GM21576 (cell line): Measurements from ENCODE around the gene CALML4.

Experiments
- ATAC-seq: cut with Tn5 transposase; IDR thresholded peaks from one replicate; pipeline ENCODE4 v1.9.1; 2021; ENCODE audit warnings: mild to moderate bottlenecking, moderate library complexity; ENCODE audit not compliant: unreplicated experiment

CALML4 gene

DNA sequence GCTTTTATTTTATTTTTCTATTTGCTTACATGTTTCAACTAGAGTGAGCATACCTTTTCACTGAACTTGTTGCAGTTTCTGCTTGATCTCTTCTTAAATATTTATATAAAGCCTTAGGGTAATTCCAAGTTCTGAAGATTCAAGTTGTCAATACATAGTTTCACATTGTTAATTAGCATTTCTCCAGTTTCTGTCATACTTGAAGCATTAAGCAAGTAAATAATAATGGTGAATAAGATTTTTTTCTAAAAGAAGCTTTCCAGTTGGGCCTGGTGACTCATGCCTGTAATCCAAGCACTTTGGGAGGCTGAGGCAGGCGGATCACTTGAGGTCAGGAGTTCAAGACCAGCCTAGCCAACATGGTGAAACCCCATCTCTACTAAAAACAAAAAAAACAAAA, 53.9 kb downstream of the CALML4 start:
- no peak for ATAC-seq

DNA sequence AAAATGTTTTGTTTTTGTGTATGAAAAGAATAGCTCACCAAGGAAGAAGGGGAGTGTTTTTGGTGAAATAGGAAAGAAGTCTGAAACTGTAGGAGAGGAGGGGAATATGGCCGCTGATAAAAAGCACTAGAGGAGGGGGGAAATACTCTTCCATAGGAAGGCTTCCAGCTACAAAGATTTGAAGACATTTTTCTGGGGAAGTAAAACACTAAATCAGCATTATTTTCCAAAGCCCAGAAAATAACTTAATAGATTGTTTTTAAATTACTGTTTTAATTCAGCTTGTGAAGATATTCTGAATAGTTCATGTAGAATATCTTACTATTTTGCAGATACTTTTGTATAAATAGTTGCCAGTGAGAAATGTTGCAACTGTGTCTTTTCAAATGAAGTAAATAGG, 54.9 kb downstream of the CALML4 start:
- ATAC-seq, result no peak

DNA sequence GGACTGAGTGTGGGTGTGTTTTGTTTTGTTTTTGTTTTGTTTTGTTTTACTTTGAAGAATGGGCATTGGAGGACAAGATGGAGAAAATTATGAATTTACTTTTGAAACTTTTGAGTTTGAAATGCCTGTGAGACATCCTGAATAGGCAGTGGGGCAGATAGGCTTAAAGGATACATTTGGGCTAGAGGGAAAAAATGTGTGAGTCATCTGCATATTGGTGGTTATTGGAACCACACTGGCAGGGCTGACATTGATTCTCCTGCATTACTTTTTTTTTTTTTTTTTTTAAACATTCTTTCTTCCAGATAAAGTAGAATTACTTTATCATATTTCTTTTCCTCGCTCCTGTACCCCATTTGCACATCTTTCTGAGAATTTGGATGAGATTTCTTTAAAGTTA, 56.1 kb downstream of the CALML4 start:
- no peak for ATAC-seq

DNA sequence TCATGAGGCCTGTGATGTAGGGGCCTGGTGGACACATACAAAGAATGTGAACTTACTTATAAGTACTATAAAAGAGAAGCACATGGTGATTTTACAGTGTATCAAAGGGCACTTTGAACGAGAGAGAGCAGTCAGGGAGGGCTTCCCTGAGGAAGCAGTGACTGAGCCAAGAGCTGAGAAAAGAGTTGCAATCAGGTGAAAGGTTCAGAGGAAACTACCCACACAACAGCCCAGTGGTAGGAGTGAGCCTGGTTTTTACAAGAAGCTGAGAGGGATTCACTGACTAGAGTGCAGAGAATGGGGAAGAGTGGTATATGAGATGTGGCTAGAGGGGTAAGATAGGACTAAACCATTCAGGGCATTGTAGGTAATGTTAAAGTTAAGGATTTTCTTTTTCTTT, 57.1 kb downstream of the CALML4 start:
- no peak for ATAC-seq

DNA sequence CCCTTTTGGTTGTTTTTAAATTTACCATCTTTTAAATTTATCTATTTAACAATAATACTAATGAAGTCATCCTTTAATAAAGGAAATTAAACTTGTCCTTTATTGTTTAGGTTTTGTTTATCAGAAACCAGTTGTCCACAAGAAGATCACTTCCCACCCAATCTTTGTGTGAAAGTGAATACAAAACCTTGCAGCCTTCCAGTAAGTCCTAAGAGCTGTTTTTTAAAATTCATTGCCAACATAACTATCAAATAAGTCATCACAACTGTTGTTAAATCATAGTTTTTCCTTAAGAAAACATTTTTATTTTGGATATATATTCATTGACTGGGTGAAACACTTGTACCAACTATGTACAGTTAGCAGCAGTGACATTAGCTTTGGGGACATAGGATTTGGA, 59.4 kb downstream of the CALML4 start:
- ATAC-seq, result no peak

DNA sequence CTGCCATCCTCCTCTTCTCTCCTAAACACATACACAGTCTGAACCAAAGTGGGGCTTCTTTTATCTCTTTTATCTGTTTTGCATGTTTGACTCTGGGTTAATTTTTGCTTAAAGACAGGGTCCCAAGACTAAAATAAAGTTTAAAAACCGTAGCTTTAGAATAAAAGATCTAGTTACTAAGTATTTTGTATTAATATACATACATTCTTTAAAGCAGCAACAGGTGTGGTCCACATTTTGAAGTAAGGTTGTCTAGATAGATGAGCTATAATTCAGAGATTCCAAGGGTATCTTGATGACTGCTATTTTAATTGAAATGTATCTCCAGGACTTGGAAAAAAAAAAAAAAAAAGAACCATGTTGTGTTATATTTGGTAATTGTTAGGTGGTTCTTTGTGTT, 61.3 kb downstream of the CALML4 start:
- ATAC-seq, result no peak

DNA sequence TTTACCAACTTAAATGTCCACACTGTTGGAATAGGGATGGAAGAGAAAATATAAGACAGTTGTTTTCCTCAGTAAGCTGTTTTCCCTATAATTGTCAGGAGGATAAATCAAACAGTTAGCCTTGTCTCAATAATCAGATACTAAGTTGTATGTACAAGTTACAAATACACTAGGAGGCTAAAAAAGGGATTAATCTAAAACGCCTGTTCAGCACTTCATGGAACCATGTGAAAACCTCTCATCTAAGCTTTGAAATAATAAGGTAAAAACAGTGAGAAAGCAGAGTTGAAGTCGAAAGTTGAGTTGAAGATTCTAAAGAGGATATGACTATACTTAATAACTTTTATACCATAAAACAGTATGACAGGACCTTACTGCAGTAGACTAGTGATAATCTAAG, 62.0 kb downstream of the CALML4 start:
- ATAC-seq, result no peak
